Dendritic cell treated with granulocyte-macrophage colony-stimulating factor and Interleukin-4, amounts not matched to agents 40 ng/mL and 50 ng/mL, for 4 days (primary cell): ENCODE measurements around the gene HOXC9.

Source experiments
- H3K27ac Mint-ChIP-seq: one replicate; pipeline ENCODE4 v1.8.0; 2022; ENCODE audit warnings: mild to moderate bottlenecking, mixed read lengths
- H3K27me3 Mint-ChIP-seq: one replicate; pipeline ENCODE4 v1.8.0; 2022; ENCODE audit warnings: mild to moderate bottlenecking, mixed read lengths
- H3K36me3 Mint-ChIP-seq: one replicate; pipeline ENCODE4 v1.8.0; 2022; ENCODE audit warnings: low read depth, mixed read lengths
- H3K4me1 Mint-ChIP-seq: one replicate; pipeline ENCODE4 v1.8.0; 2022; ENCODE audit warnings: low read depth, mixed read lengths
- H3K4me3 Mint-ChIP-seq: one replicate; pipeline ENCODE4 v1.8.0; 2022; ENCODE audit warnings: mild to moderate bottlenecking, moderate library complexity, mixed read lengths
- H3K9me3 Mint-ChIP-seq: one replicate; pipeline ENCODE4 v1.8.0; 2022; ENCODE audit warnings: mixed read lengths
- intact Hi-C: fragments of 100-400 bp; cut with micrococcal nuclease; formaldehyde crosslinking; loops from one replicate; pipeline ENCODE4 v1.15.0; 2022

Gene HOXC9

GRCh38 chr12:54049108-54049507, 49.1 kb downstream of the HOXC9 start:
- H3K27ac Mint-ChIP-seq = no peak overlapping the region
- intact Hi-C loops = no loop called here
- no peaks in the 10 kb centered on the region for H3K36me3 Mint-ChIP-seq
- peaks cover 28% of the 10 kb centered on the region for H3K4me1 Mint-ChIP-seq
- peaks cover 100% of the 10 kb centered on the region for H3K27me3 Mint-ChIP-seq
- H3K9me3 Mint-ChIP-seq = no peaks in the 10 kb centered on the region
- no peak overlapping the region for H3K4me3 Mint-ChIP-seq

- H3K9me3 Mint-ChIP-seq = no peaks in the 10 kb centered on the region
- H3K4me3 Mint-ChIP-seq = no peak overlapping the region
- peaks cover 99% of the 10 kb centered on the region for H3K27me3 Mint-ChIP-seq
- H3K27ac Mint-ChIP-seq = no peak overlapping the region
- no peaks in the 10 kb centered on the region for H3K36me3 Mint-ChIP-seq
- peaks cover 36% of the 10 kb centered on the region for H3K4me1 Mint-ChIP-seq
- intact Hi-C loops = no loop called here
Observed at GRCh38 chr12:54050482-54050810, 50.5 kb downstream of the HOXC9 start.

- H3K36me3 Mint-ChIP-seq = no peaks in the 10 kb centered on the region
- no peaks in the 10 kb centered on the region for H3K9me3 Mint-ChIP-seq
- intact Hi-C loops = no loop called here
- H3K4me3 Mint-ChIP-seq = no peak overlapping the region
- H3K27ac Mint-ChIP-seq = no peak overlapping the region
- H3K27me3 Mint-ChIP-seq = peaks cover 99% of the 10 kb centered on the region
- peaks cover 36% of the 10 kb centered on the region for H3K4me1 Mint-ChIP-seq
Observed at GRCh38 chr12:54051026-54051842, 51.3 kb downstream of the HOXC9 start.

GRCh38 chr12:54051874-54052437, 52.0 kb downstream of the HOXC9 start:
- peaks cover 32% of the 10 kb centered on the region for H3K4me1 Mint-ChIP-seq
- no peaks in the 10 kb centered on the region for H3K9me3 Mint-ChIP-seq
- no peak overlapping the region for H3K4me3 Mint-ChIP-seq
- H3K27me3 Mint-ChIP-seq = peaks cover 97% of the 10 kb centered on the region
- intact Hi-C loops = no loop called here
- no peak overlapping the region for H3K27ac Mint-ChIP-seq
- no peaks in the 10 kb centered on the region for H3K36me3 Mint-ChIP-seq

GRCh38 chr12:54052438-54053002, 52.6 kb downstream of the HOXC9 start:
- H3K4me3 Mint-ChIP-seq = no peak overlapping the region
- intact Hi-C loops = no loop called here
- peaks cover 30% of the 10 kb centered on the region for H3K4me1 Mint-ChIP-seq
- peaks cover 97% of the 10 kb centered on the region for H3K27me3 Mint-ChIP-seq
- H3K27ac Mint-ChIP-seq = no peak overlapping the region
- no peaks in the 10 kb centered on the region for H3K36me3 Mint-ChIP-seq
- no peaks in the 10 kb centered on the region for H3K9me3 Mint-ChIP-seq
